Prostate gland (tissue), 2 donors: Measurements from ENCODE around the gene TMEM119. TPM values are rescaled to one million over a fixed set of nuclear protein-coding genes. Genes with fewer than 3 reads are reported as not detected.

ENCODE experiments used
- DNase-seq: peaks from one replicate; pipeline ENCODE4 v3.0.0-alpha.2; 2019; ENCODE audit warnings: low spot score
- H3K27ac ChIP-seq, 2 donors: fragments of 200-600 bp; sonication (generic); 2 replicates each; pipeline ENCODE4 v1.5.1; 2017 to 2019
- H3K27me3 ChIP-seq: fragments of 200-600 bp; sonication (generic); replicated peaks from 2 replicates; pipeline ENCODE4 v1.5.1; 2019; ENCODE audit not compliant: insufficient read depth
- H3K36me3 ChIP-seq, 2 donors: fragments of 200-600 bp; sonication (generic); 1 replicate in 1 of 2; 2 replicates in 1 of 2; pipeline versions ENCODE4 v1.5.1 to v1.8.1; 2017 to 2019
- H3K4me1 ChIP-seq: fragments of 200-600 bp; sonication (generic); replicated peaks from 2 replicates; pipeline ENCODE4 v1.5.1; 2019
- H3K4me3 ChIP-seq, 2 donors: fragments of 200-600 bp; sonication (generic); 2 replicates each; pipeline ENCODE4 v1.5.1; 2017 to 2019
- H3K9me3 ChIP-seq: fragments of 200-600 bp; sonication (generic); 2 replicates; pipeline ENCODE4 v1.5.1; 2017
- POLR2A ChIP-seq: fragments of 450-650 bp; IDR thresholded peaks from one replicate; pipeline ENCODE4 v1.6.1; 2016; ENCODE audit warnings: antibody characterized with exemption, mild to moderate bottlenecking
- POLR2AphosphoS5 ChIP-seq: sonication (generic); formaldehyde crosslinking; IDR thresholded peaks from one replicate; pipeline ENCODE4 v1.6.1; 2017; ENCODE audit warnings: antibody characterized with exemption
- WGBS: methylation state at CpG from one replicate; pipeline ENCODE4 v1.1.5; 2018; 5-methylcytosine and 5-hydroxymethylcytosine counted together
- intact Hi-C: fragments of 100-400 bp; cut with DNase I; formaldehyde crosslinking; loops from one replicate; pipeline ENCODE4 v1.14.2; 2022
- total RNA-seq, 2 donors: library from RNA; depleted of rRNA; stranded (reverse); fragments of >200 nt; gene quantifications; one replicate each; pipeline ENCODE4 v1.1.0, GENCODE V29; 2016
- TF ChIP-seq, protein P1 (sequence below), 4 experiments: fragments of 200-600 bp in 2 of 4; fragments of 450-650 bp in 2 of 4; sonication (generic) in 2 of 4; IDR thresholded peaks; 1 replicate in 3 of 4; 2 replicates in 1 of 4; pipeline ENCODE4 v1.5.1; 2016 to 2019; ENCODE audit warnings: antibody characterized with exemption in 4 of 4, mild to moderate bottlenecking in 2 of 4, moderate library complexity in 2 of 4

Gene TMEM119
- total RNA-seq, 2 donors from 2014 or later, result 1.7 to 19.1 TPM

DNA sequence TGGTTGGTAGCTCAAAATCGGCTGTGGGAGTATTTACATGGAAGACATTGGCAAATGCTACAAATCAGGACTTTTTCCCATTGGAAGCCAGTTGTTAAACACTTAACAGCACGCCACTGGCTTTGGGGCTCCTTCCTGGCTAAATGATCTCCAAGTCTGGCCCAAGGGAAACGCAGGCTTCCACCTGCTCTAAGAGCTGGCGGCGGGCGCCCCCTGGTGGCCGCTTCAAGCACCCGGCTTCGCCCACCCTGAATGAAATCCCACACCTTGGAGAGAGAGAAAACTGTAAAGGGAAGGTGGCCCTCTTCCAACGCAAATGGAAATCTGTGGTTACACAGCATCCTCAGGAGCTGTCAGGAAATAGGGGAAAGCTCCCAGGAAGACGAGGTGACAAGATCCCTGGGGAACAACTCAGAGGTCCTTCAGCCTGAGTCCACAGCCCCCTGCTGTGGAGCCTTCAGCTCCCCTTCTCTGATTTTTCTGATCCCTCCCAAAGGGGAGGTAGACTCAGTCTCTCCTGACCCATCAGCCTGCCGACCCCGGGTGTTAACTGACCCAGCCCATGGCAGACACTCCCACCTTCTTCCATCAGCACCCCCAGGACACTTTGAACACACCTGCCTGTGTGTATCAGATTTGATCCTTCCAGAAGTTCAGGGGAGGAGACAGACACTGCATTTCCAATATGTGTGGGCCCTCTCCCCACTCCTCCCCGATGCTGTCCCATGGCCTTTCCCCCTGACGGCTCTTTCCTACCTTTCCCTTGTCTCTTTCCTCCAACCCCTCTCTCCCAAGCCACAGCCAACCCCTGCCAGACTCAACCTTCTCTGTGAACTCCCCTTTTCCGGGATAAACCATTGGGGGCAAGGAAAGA lies 20.4 kb upstream of the TMEM119 start:
- no peak overlapping the region for H3K27ac ChIP-seq
- no peak overlapping the region for H3K4me3 ChIP-seq
- WGBS, result 10% methylated on average over 16 of the region's 16 CpGs
- H3K4me1 ChIP-seq, result no peaks in the 10 kb centered on the region
- H3K9me3 ChIP-seq, result no peaks in the 10 kb centered on the region
- peak; percentile 57 for DNase-seq
- no peaks in the 10 kb centered on the region for H3K27me3 ChIP-seq
- intact Hi-C loops, result loop anchor here (2.0 kb wide), 1 partner anchor 54 kb away; no protein-coding TSS in a partner anchor
- TF ChIP-seq, protein P1, sequence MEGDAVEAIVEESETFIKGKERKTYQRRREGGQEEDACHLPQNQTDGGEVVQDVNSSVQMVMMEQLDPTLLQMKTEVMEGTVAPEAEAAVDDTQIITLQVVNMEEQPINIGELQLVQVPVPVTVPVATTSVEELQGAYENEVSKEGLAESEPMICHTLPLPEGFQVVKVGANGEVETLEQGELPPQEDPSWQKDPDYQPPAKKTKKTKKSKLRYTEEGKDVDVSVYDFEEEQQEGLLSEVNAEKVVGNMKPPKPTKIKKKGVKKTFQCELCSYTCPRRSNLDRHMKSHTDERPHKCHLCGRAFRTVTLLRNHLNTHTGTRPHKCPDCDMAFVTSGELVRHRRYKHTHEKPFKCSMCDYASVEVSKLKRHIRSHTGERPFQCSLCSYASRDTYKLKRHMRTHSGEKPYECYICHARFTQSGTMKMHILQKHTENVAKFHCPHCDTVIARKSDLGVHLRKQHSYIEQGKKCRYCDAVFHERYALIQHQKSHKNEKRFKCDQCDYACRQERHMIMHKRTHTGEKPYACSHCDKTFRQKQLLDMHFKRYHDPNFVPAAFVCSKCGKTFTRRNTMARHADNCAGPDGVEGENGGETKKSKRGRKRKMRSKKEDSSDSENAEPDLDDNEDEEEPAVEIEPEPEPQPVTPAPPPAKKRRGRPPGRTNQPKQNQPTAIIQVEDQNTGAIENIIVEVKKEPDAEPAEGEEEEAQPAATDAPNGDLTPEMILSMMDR (IDR thresholded peaks at IDR 0.05), result peak; percentile 90 to 97 (median 91)
- TF ChIP-seq POLR2AphosphoS5 (peak; percentile 57), POLR2A (no peak)
- H3K36me3 ChIP-seq, result no peaks in the 10 kb centered on the region

DNA sequence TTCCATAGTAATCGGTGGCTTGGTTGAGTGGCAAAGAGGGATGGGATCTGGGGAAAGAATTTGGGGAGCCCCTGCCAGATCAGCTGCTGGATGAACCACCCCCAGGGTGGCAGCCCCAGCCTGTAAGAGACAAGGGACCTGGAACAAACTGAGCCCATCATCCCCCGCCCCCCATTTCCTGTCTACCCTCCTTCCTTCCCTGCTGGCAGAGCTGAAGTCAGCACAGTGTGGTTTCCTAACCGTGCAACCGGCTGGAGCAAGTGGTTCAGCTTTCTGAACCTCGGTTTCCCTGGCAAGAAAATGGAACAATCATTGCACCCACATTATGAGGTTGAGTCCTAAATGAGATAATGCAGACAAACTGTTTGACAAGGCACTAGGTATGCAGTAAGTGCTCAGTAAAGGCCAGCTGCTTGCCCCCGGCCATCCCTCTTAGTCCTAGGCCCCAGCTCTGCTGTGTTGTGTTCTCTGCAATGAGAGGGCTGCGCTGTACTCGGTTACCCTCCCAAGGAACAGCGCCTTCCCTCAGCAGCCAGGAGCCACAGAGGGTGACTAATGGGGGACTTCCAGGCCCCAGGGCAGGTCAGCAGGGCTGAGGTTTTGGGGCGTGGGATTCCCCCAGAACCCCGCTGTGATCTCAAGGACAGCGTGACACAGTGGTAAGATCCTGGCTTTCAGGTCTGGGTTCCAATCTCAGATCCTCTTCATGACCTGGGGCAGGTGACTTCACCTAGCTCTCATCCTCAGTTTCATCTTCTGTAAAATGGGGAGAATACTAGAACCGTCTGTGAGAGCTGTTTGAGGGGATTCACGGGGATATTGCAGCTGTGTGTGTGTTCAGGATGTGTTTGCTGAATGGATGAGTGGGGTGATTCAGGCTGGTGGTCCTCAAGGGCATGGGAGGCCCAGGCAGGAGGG lies 19.3 kb upstream of the TMEM119 start:
- no peaks in the 10 kb centered on the region for H3K27me3 ChIP-seq
- WGBS, result 79% methylated on average over 14 of the region's 14 CpGs
- TF ChIP-seq POLR2A, result no peak
- TF ChIP-seq, protein P1 (IDR thresholded peaks at IDR 0.05), result no peak
- TF ChIP-seq POLR2AphosphoS5, result no peak
- intact Hi-C loops, result loop anchor here (2.0 kb wide), 1 partner anchor 46 kb away; no protein-coding TSS in a partner anchor
- H3K27ac ChIP-seq, result no peak overlapping the region
- H3K4me1 ChIP-seq, result no peaks in the 10 kb centered on the region
- no peaks in the 10 kb centered on the region for H3K36me3 ChIP-seq
- DNase-seq, result no peak
- no peaks in the 10 kb centered on the region for H3K9me3 ChIP-seq
- no peak overlapping the region for H3K4me3 ChIP-seq

DNA sequence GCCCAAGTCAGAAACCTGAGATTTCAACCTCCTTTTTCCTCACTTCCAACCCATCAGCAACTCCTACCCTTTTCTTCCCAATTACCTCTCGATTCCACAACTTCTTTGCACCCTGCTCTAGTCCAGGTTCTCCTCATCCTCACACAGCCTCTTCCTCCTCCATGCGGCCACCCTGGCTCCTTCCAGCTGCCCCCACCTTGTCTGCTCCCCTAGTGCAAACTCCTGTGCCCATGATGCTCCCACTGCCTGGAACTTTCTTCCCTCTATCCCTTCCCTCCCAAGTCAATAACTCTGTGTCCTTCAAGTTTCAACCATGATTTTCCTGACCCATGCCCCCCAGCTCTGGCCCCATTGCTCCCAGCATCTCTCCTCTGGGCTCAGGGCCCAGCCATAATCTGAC lies 18.5 kb upstream of the TMEM119 start:
- no peak for DNase-seq
- intact Hi-C loops, result loop anchor here (2.0 kb wide), 1 partner anchor 46 kb away; no protein-coding TSS in a partner anchor
- H3K27ac ChIP-seq, result no peak overlapping the region

DNA sequence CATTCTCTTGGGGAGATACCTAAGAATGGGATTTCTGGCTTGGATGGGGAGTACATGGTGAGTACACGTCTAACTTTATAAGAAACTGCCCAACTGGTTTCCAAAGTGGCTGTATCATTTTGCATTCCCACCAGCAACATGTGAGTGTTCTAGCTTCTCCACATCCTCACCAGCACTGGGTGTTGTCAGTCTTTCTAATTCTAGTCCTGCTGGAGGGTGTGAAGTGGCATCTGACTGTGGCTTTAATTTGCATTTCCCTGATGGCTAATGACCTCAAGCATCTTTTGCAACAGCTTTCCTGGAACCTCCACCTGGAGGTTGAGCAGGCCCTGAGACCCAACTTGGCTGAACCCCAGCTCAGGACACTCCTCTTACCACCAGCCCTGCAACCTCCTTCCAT lies 18.0 kb upstream of the TMEM119 start:
- Histone ChIP-seq H3K27ac (no peak overlapping the region), H3K4me3 (no peak overlapping the region), H3K36me3 (no peaks in the 10 kb centered on the region), H3K9me3 (no peaks in the 10 kb centered on the region), H3K27me3 (no peaks in the 10 kb centered on the region), H3K4me1 (no peaks in the 10 kb centered on the region)
- 63% methylated on average over 1 of the region's 1 CpG for WGBS
- intact Hi-C loops, result loop anchor here (2.0 kb wide), 1 partner anchor 45 kb away; no protein-coding TSS in a partner anchor
- no peak for TF ChIP-seq POLR2AphosphoS5
- DNase-seq, result no peak

More for the DNA sequence above, 18.5 kb upstream of the TMEM119 start:
- Histone ChIP-seq H3K9me3 (no peaks in the 10 kb centered on the region), H3K36me3 (no peaks in the 10 kb centered on the region), H3K4me3 (no peak overlapping the region), H3K27me3 (no peaks in the 10 kb centered on the region), H3K4me1 (no peaks in the 10 kb centered on the region)
- 94% methylated on average over 2 of the region's 2 CpGs for WGBS
- TF ChIP-seq, protein P1 (IDR thresholded peaks at IDR 0.05), result no peak
- TF ChIP-seq POLR2A (no peak), POLR2AphosphoS5 (no peak)

DNA sequence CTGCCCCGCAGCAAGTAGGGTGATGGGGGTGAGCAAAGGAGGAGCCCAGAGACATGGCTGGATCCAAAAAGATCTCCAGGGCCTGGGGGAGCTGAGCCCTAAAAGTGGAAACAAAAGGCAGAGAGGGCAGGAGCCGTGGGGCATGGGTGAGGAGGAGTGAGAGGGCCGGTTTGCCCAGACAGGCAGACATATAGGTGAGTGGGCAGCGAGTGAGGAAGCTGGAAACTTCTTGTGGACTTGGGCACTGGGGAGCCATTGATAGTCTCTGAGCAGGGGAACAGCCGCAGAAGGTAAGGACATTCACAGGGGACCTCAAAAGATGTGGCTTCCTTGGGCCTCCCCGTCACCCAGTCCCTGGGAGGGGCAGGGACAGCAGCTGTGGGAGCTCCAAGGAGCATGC lies 16.8 kb upstream of the TMEM119 start:
- TF ChIP-seq POLR2A (no peak), POLR2AphosphoS5 (no peak)
- TF ChIP-seq, protein P1 (IDR thresholded peaks at IDR 0.05), result no peak
- Histone ChIP-seq H3K4me3 (no peak overlapping the region), H3K9me3 (no peaks in the 10 kb centered on the region), H3K27me3 (no peaks in the 10 kb centered on the region), H3K36me3 (no peaks in the 10 kb centered on the region), H3K27ac (no peak overlapping the region), H3K4me1 (no peaks in the 10 kb centered on the region)
- no peak for DNase-seq
- 81% methylated on average over 6 of the region's 6 CpGs for WGBS
- intact Hi-C loops, result no loop called here
